DOHH2 (cell line): ENCODE data around the gene ZNF136.

Experiments used
- H3F3A ChIP-seq: fragments of 200-600 bp; sonication (generic), shearing (Covaris generic); 2 replicates; pipeline ENCODE4 v1.6.0; 2016; ENCODE audit warnings: antibody characterized with exemption, mild to moderate bottlenecking; ENCODE audit not compliant: control insufficient read depth, insufficient read depth
- H3K27ac ChIP-seq: fragments of 200-600 bp; sonication (generic); 2 replicates; pipeline ENCODE4 v1.5.1; 2014; ENCODE audit warnings: low read depth, mild to moderate bottlenecking, low read length, moderate library complexity
- H3K27me3 ChIP-seq: fragments of 200-600 bp; sonication (generic); 2 replicates; pipeline ENCODE4 v1.6.1; 2014; ENCODE audit warnings: mild to moderate bottlenecking, low read length, mixed read lengths; ENCODE audit not compliant: control insufficient read depth
- H3K36me3 ChIP-seq: fragments of 200-600 bp; sonication (generic); 2 replicates; pipeline ENCODE4 v1.6.1; 2014; ENCODE audit warnings: mild to moderate bottlenecking, low read length, moderate library complexity, mixed read lengths; ENCODE audit not compliant: control insufficient read depth
- H3K4me1 ChIP-seq: fragments of 200-600 bp; sonication (generic); 2 replicates; pipeline ENCODE4 v1.6.1; 2014; ENCODE audit warnings: mild to moderate bottlenecking, low read length, mixed read lengths; ENCODE audit not compliant: control insufficient read depth
- H3K4me2 ChIP-seq: fragments of 200-600 bp; sonication (generic); 2 replicates; pipeline ENCODE4 v1.6.0; 2014; ENCODE audit warnings: mild to moderate bottlenecking, low read length, moderate library complexity
- H3K4me3 ChIP-seq: fragments of 200-600 bp; sonication (generic); 2 replicates; pipeline ENCODE4 v1.5.1; 2014; ENCODE audit warnings: mild to moderate bottlenecking, low read length, mixed read lengths
- H3K79me2 ChIP-seq: fragments of 200-600 bp; sonication (generic); 2 replicates; pipeline ENCODE4 v1.6.1; 2014; ENCODE audit warnings: mild to moderate bottlenecking, low read length, mixed read lengths; ENCODE audit not compliant: control insufficient read depth
- H3K9me2 ChIP-seq: fragments of 200-600 bp; sonication (generic); replicated peaks from 2 replicates; pipeline ENCODE4 v1.6.1; 2014; ENCODE audit warnings: mild to moderate bottlenecking, low read length, mixed read lengths; ENCODE audit not compliant: control insufficient read depth
- H3K9me3 ChIP-seq: fragments of 200-600 bp; sonication (generic); 2 replicates; pipeline ENCODE4 v1.6.1; 2014; ENCODE audit warnings: antibody characterized with exemption, low read length, mixed read lengths; ENCODE audit not compliant: control insufficient read depth, insufficient read depth
- H4K20me1 ChIP-seq: fragments of 200-600 bp; sonication (generic); 2 replicates; pipeline ENCODE4 v1.6.0; 2014; ENCODE audit warnings: low read depth, mild to moderate bottlenecking, antibody characterized with exemption, low read length, moderate library complexity; ENCODE audit not compliant: control insufficient read depth, insufficient read depth
- EZH2phosphoT487 ChIP-seq: fragments of 200-600 bp; sonication (generic); IDR thresholded peaks from 2 replicates; pipeline ENCODE4 v1.6.1; 2017; ENCODE audit warnings: borderline replicate concordance, mild to moderate bottlenecking, antibody characterized with exemption, low read length, moderate library complexity, mixed read lengths
- TF ChIP-seq, protein P1 (sequence below): fragments of 200-600 bp; sonication (generic); IDR thresholded peaks from one replicate; pipeline ENCODE4 v1.5.1; 2014; ENCODE audit warnings: antibody characterized with exemption, mild to moderate bottlenecking, low read depth, low read length; ENCODE audit not compliant: poor library complexity, severe bottlenecking

The ZNF136 gene

DNA sequence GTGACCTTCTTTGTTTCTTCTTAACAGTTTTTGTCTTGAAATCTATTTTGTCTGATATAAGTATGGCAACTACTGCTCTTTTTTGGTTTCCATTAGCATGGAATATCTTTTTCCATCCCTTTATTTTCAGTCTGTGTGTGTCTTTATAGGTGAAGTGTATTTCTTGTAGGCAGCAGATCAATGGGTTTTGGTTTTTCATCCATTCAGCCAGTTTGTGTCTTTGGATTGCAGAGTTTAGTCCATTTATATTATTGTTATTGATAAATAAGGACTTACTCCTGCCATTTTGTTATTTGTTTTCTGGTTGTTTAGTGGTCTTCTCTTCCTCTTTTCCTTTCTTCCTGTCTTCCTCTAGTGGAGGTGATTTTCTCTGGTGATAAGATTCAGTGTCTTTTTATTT, 54.4 kb downstream of the ZNF136 start:
- no peaks in the 10 kb centered on the region for H3K4me1 ChIP-seq
- no peaks in the 10 kb centered on the region for H3K79me2 ChIP-seq
- H4K20me1 ChIP-seq, result no peaks in the 10 kb centered on the region
- no peaks in the 10 kb centered on the region for H3K36me3 ChIP-seq
- no peaks in the 10 kb centered on the region for H3F3A ChIP-seq
- no peak for TF ChIP-seq EZH2phosphoT487
- TF ChIP-seq, protein P1, sequence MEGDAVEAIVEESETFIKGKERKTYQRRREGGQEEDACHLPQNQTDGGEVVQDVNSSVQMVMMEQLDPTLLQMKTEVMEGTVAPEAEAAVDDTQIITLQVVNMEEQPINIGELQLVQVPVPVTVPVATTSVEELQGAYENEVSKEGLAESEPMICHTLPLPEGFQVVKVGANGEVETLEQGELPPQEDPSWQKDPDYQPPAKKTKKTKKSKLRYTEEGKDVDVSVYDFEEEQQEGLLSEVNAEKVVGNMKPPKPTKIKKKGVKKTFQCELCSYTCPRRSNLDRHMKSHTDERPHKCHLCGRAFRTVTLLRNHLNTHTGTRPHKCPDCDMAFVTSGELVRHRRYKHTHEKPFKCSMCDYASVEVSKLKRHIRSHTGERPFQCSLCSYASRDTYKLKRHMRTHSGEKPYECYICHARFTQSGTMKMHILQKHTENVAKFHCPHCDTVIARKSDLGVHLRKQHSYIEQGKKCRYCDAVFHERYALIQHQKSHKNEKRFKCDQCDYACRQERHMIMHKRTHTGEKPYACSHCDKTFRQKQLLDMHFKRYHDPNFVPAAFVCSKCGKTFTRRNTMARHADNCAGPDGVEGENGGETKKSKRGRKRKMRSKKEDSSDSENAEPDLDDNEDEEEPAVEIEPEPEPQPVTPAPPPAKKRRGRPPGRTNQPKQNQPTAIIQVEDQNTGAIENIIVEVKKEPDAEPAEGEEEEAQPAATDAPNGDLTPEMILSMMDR, result no peak
- peaks cover 7% of the 10 kb centered on the region; the same call in 1 of the 2 replicates for H3K9me3 ChIP-seq
- H3K9me2 ChIP-seq, result no peaks in the 10 kb centered on the region
- H3K27me3 ChIP-seq, result no peaks in the 10 kb centered on the region
- H3K4me3 ChIP-seq, result no peak overlapping the region
- H3K4me2 ChIP-seq, result no peak overlapping the region
- no peak overlapping the region for H3K27ac ChIP-seq

DNA sequence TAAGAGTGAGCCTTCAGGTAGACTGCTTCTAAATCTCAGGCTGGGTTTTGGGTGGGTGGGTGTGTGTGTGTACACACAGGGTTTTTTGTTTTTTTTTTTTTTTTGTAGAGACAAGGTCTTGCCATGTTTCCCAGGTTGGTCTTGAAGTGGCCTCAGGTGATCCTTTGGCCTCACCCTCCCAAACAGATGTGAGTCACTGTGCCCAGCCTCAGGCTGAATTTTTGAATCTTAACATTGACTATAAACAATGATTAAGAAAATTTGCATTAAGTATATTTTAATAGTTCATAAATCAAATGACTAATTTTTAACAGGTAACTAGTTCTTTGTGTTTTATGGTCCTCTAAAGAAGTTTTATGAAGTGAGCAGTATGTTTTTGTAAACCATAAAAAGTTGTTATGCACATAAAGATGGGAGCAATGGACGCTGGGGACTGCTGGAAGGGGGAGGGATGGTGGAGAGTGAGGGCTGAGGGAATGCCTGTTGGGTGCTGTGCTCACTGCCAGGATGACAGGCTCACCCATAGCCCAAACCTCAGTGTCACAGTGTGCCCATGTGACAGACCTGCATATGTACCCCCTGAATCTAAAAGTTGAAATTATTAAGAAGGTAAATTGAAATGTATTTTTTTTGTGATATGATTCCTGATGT, 60.2 kb downstream of the ZNF136 start:
- no peaks in the 10 kb centered on the region for H3F3A ChIP-seq
- no peaks in the 10 kb centered on the region for H3K36me3 ChIP-seq
- no peaks in the 10 kb centered on the region for H3K4me1 ChIP-seq
- H3K79me2 ChIP-seq, result no peaks in the 10 kb centered on the region
- H3K27ac ChIP-seq, result no peak overlapping the region
- H3K9me2 ChIP-seq, result no peaks in the 10 kb centered on the region
- no peaks in the 10 kb centered on the region for H4K20me1 ChIP-seq
- no peaks in the 10 kb centered on the region for H3K27me3 ChIP-seq
- H3K4me2 ChIP-seq, result no peak overlapping the region
- no peak for TF ChIP-seq EZH2phosphoT487
- TF ChIP-seq, protein P1, result no peak
- peaks cover 3% of the 10 kb centered on the region; the same call in 1 of the 2 replicates for H3K9me3 ChIP-seq
- no peak overlapping the region for H3K4me3 ChIP-seq

DNA sequence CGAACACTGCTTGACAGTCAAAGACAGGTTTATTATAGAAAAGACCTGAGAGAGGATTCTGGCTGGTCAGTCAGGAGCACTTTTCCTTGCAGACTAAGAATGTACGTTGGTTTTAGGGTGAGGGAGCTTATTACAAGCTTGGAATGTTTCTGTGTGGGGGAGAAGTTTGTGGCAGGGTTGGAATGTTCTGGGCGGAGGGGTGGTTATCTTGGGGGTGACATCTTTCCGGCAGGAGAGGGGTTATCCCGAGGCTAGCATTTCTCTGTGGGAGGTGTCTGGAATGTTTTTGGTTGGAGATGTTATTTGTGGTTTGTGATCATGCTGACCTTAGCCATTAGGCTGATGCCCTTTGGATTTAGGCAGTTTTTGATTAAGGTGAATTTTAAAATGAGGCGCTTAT, 61.8 kb downstream of the ZNF136 start:
- Histone ChIP-seq H3K4me2 (no peak overlapping the region), H4K20me1 (no peaks in the 10 kb centered on the region), H3K27me3 (no peaks in the 10 kb centered on the region), H3K9me3 (no peaks in the 10 kb centered on the region), H3F3A (no peaks in the 10 kb centered on the region), H3K27ac (no peak overlapping the region), H3K9me2 (no peaks in the 10 kb centered on the region), H3K4me1 (no peaks in the 10 kb centered on the region), H3K36me3 (no peaks in the 10 kb centered on the region), H3K79me2 (no peaks in the 10 kb centered on the region), H3K4me3 (no peak overlapping the region)
- TF ChIP-seq, protein P1, result no peak
- TF ChIP-seq EZH2phosphoT487, result no peak
